ENCODE results near the gene APBB1IP. TPM values are rescaled to one million over a fixed set of nuclear protein-coding genes. Genes with fewer than 3 reads are reported as not detected.

Gene APBB1IP
- total and polyA plus RNA-seq, 2 donors (not counting 3 experiments of a cell fraction or from before 2014, with no cell fraction given), result not detected

DNA sequence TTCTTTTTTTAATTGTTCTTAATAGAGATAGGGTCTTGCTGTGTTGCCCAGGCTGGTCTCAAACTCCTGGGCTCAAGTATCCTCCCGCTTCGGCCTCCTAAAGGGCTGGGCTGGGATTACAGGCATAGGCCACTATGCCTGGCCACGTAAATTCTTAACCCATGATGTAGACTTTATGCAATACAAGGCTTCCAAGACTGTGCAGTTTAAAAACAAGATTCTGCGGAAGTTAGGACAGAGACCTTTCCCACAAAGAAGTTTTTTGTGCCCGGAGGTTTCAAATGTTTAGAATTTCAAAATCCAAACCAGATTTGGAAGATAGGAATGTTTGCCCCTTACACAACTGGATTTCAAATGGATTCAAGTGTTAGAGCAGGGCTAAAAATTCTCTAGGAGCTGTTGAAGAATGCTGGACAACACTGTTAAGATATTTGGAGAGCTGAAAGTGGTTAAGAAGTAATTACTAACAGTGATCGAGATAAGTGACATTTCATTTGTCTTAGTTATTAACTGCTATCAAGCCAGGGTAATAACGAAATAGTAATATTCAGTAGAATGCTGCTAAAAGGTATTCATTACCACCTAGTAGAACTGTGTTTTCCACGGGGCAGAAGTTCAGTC, 7.4 kb downstream of the APBB1IP start:
- Histone ChIP-seq H3K4me2 (ENCODE audit: insufficient read depth, low read length) (no peak overlapping the region), H3K4me1 (ENCODE audit: control insufficient read depth, extremely low read depth, insufficient read depth, low read length) (no peaks in the 10 kb centered on the region), H3K9me3 (replicated peaks; ENCODE audit: control insufficient read depth, insufficient read depth, low read length) (peaks cover 5% of the 10 kb centered on the region), H3K4me3 (replicated peaks in 1 of 3; ENCODE audit: insufficient read depth in 1 of 3, low read depth in 1 of 3, low read length in 3 of 3) (no peak overlapping the region), H4K20me1 (replicated peaks; ENCODE audit: control insufficient read depth, extremely low read depth, insufficient read depth, low read length) (no peaks in the 10 kb centered on the region), H3K9ac (replicated peaks; ENCODE audit: extremely low read depth, insufficient read depth, low read length) (no peak overlapping the region), H2AFZ (ENCODE audit: low read depth, low read length) (no peak overlapping the region), H3K9me1 (replicated peaks; ENCODE audit: control insufficient read depth, extremely low read depth, insufficient read depth, low read length) (no peaks in the 10 kb centered on the region), H3K79me2 (ENCODE audit: control insufficient read depth, insufficient read depth, low read length) (no peaks in the 10 kb centered on the region), H3K36me3 (ENCODE audit: control insufficient read depth in 2 of 2, extremely low read depth in 1 of 2, insufficient read depth in 2 of 2, low read length in 2 of 2) (no peaks in the 10 kb centered on the region), H3K27ac (ENCODE audit: insufficient read depth, low read depth, low read length) (no peak overlapping the region), H3K27me3 (ENCODE audit: control insufficient read depth in 2 of 2, insufficient read depth in 2 of 2, low read length in 2 of 2) (no peaks in the 10 kb centered on the region)
- DNase-seq (ENCODE audit: low read depth, low spot score) (no peak), FAIRE-seq (no peak)
- BruUV-seq (replicated peaks), result no TSS peak
- CTCF ChIA-PET, result no interaction called here
- POLR2A ChIA-PET, result no interaction called here
- intact Hi-C loops (cut with micrococcal nuclease), result no loop called here
- TF ChIP-seq JUN (IDR thresholded peaks at IDR 0.05; ENCODE audit: borderline replicate concordance, insufficient read depth, insufficient read length, low read depth) (no peak), POLR2AphosphoS5 (IDR thresholded peaks at IDR 0.05; ENCODE audit: insufficient read depth, low read depth, low read length) (no peak), GATA2 (IDR thresholded peaks at IDR 0.05; ENCODE audit: insufficient read depth, insufficient read length, low read depth, low read length) (no peak), MYC (IDR thresholded peaks at IDR 0.05; ENCODE audit: low read depth, low read length) (no peak), POLR2A (IDR thresholded peaks at IDR 0.05; ENCODE audit: low read depth, low read length) (no peak), EZH2 (IDR thresholded peaks at IDR 0.05; ENCODE audit: borderline replicate concordance, low read depth, low read length, severe bottlenecking) (no peak), FOS (IDR thresholded peaks at IDR 0.05; ENCODE audit: borderline replicate concordance, insufficient read depth, low read length) (no peak)
- TF ChIP-seq, protein P1, sequence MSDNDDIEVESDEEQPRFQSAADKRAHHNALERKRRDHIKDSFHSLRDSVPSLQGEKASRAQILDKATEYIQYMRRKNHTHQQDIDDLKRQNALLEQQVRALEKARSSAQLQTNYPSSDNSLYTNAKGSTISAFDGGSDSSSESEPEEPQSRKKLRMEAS (IDR thresholded peaks at IDR 0.05; ENCODE audit: insufficient read depth, insufficient read length), result no peak
- TF ChIP-seq, protein P2, sequence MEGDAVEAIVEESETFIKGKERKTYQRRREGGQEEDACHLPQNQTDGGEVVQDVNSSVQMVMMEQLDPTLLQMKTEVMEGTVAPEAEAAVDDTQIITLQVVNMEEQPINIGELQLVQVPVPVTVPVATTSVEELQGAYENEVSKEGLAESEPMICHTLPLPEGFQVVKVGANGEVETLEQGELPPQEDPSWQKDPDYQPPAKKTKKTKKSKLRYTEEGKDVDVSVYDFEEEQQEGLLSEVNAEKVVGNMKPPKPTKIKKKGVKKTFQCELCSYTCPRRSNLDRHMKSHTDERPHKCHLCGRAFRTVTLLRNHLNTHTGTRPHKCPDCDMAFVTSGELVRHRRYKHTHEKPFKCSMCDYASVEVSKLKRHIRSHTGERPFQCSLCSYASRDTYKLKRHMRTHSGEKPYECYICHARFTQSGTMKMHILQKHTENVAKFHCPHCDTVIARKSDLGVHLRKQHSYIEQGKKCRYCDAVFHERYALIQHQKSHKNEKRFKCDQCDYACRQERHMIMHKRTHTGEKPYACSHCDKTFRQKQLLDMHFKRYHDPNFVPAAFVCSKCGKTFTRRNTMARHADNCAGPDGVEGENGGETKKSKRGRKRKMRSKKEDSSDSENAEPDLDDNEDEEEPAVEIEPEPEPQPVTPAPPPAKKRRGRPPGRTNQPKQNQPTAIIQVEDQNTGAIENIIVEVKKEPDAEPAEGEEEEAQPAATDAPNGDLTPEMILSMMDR (IDR thresholded peaks at IDR 0.05; ENCODE audit: extremely low read depth in 1 of 2, insufficient read depth in 1 of 2, low read depth in 1 of 2, low read length in 2 of 2), result no peak
- dilution Hi-C loops (cut with MboI; ENCODE audit: extremely low pct_ligation_motif_present, low sequenced_read_pairs), result no loop called here
